ENCODE data around the gene KLK2. TPM values are rescaled to one million over a fixed set of nuclear protein-coding genes. Genes with fewer than 3 reads are reported as not detected.

Gene KLK2
- total RNA-seq, 1 donor: not detected

GRCh38 chr19:50921426-50922316 lies 48.4 kb downstream of the KLK2 start:
- DNase-seq (ENCODE audit: low read depth in 2 of 3, low spot score in 2 of 3): no peak

- peak; percentile 57 to 86 (median 80) for DNase-seq (ENCODE audit: low read depth in 2 of 3, low spot score in 2 of 3)
Observed at GRCh38 chr19:50922317-50922853, 49.1 kb downstream of the KLK2 start.

GRCh38 chr19:50924586-50924985 lies 51.3 kb downstream of the KLK2 start:
- DNase-seq (ENCODE audit: low read depth in 2 of 3, low spot score in 2 of 3): no peak

- DNase-seq (ENCODE audit: low read depth in 2 of 3, low spot score in 2 of 3): no peak
Observed at GRCh38 chr19:50925734-50926133, 52.5 kb downstream of the KLK2 start.

GRCh38 chr19:50926144-50926543 lies 52.9 kb downstream of the KLK2 start:
- no peak for DNase-seq (ENCODE audit: low read depth in 2 of 3, low spot score in 2 of 3)

GRCh38 chr19:50928831-50929230 lies 55.6 kb downstream of the KLK2 start:
- DNase-seq (ENCODE audit: low read depth in 2 of 3, low spot score in 2 of 3): no peak

Other genes starting within 250 kb of the KLK2 start
- gene SYT3, start 233.6 kb upstream of the KLK2 start, total RNA-seq: 0.81 TPM
- 1.6 TPM for gene C19orf81, start 224.0 kb upstream of the KLK2 start, total RNA-seq
- 6.2 TPM for gene SHANK1, start 153.6 kb upstream of the KLK2 start, total RNA-seq
- 64.4 TPM for gene CLEC11A, start 150.1 kb upstream of the KLK2 start, total RNA-seq
- 0.27 TPM for gene GPR32, start 103.0 kb upstream of the KLK2 start, total RNA-seq
- gene ACP4, start 83.0 kb upstream of the KLK2 start, total RNA-seq: not detected
- gene KLK1, start 49.7 kb upstream of the KLK2 start, total RNA-seq: not detected
- gene KLK15, start 39.9 kb upstream of the KLK2 start, total RNA-seq: not detected
- gene KLK3, start 18.5 kb upstream of the KLK2 start, total RNA-seq: under 0.01 TPM
- not detected for gene KLK4, start 38.0 kb downstream of the KLK2 start, total RNA-seq
- gene KLK5, start 79.6 kb downstream of the KLK2 start, total RNA-seq: not detected
- not detected for gene KLK6, start 96.2 kb downstream of the KLK2 start, total RNA-seq
- not detected for gene KLK7, start 110.5 kb downstream of the KLK2 start, total RNA-seq
- gene KLK8, start 128.2 kb downstream of the KLK2 start, total RNA-seq: not detected
- not detected for gene KLK10, start 146.3 kb downstream of the KLK2 start, total RNA-seq
- not detected for gene KLK11, start 153.2 kb downstream of the KLK2 start, total RNA-seq
- gene KLK12, start 161.6 kb downstream of the KLK2 start, total RNA-seq: not detected
- gene KLK13, start 191.7 kb downstream of the KLK2 start, total RNA-seq: not detected
- gene KLK14, start 209.4 kb downstream of the KLK2 start, total RNA-seq: not detected
- gene CTU1, start 235.0 kb downstream of the KLK2 start, total RNA-seq: 9.2 TPM